ENCODE results near the gene IL1RAPL1.

- TF ChIP-seq EP300 (IDR thresholded peaks at IDR 0.05; ENCODE audit: borderline replicate concordance in 1 of 2, low read depth in 1 of 2, low read length in 1 of 2) (no peak), NRF1 (IDR thresholded peaks at IDR 0.05; ENCODE audit: low read depth, low read length) (no peak), CTCF (IDR thresholded peaks at IDR 0.05) (no peak), REST (IDR thresholded peaks at IDR 0.05; ENCODE audit: low read depth, low read length) (no peak), FOXJ3 (CRISPR knock-in tag; IDR thresholded peaks at IDR 0.05) (no peak), EZH2phosphoT487 (IDR thresholded peaks at IDR 0.05; ENCODE audit: borderline replicate concordance, low read depth) (no peak), POLR2AphosphoS5 (IDR thresholded peaks at IDR 0.05; ENCODE audit: low read depth, low read length) (no peak), RFX5 (IDR thresholded peaks at IDR 0.05; ENCODE audit: low read length) (no peak), TAF1 (IDR thresholded peaks at IDR 0.05; ENCODE audit: borderline replicate concordance, low read depth, low read length) (no peak), CHD2 (IDR thresholded peaks at IDR 0.05; ENCODE audit: low read length, partially characterized antibody) (no peak)
Observed at GRCh38 chrX:28960063-28960462, 372.8 kb downstream of the IL1RAPL1 start.

Data from SK-N-SH (cell line).